Endothelial cell of umbilical vein (primary cell): ENCODE results near the gene ZNF611.
A peak's percentile ranks its signal among the peaks of the same experiment; 100 is the strongest.

ENCODE experiments used
- EZH2 ChIP-seq: IDR thresholded peaks from 2 replicates; pipeline ENCODE4 v1.6.1; 2012; ENCODE audit warnings: borderline replicate concordance, low read depth, mild to moderate bottlenecking, moderate library complexity, low read length, inconsistent platforms; ENCODE audit not compliant: severe bottlenecking
- FOS ChIP-seq: IDR thresholded peaks from 2 replicates; pipeline ENCODE4 v1.6.1; 2011; ENCODE audit warnings: mild to moderate bottlenecking, low read length, moderate library complexity, borderline replicate concordance; ENCODE audit not compliant: insufficient read depth
- GATA2 ChIP-seq: IDR thresholded peaks from 2 replicates; pipeline ENCODE4 v1.7.0; 2011; ENCODE audit warnings: low read depth, mild to moderate bottlenecking, moderate library complexity, mixed read lengths, low read length; ENCODE audit not compliant: insufficient read length, insufficient read depth
- JUN ChIP-seq: IDR thresholded peaks from 2 replicates; pipeline ENCODE4 v1.6.1; 2011; ENCODE audit warnings: borderline replicate concordance, low read depth; ENCODE audit not compliant: insufficient read length, insufficient read depth
- MYC ChIP-seq: IDR thresholded peaks from one replicate; pipeline ENCODE4 v1.6.1; 2011; ENCODE audit warnings: mild to moderate bottlenecking, low read depth, low read length
- POLR2A ChIP-seq: IDR thresholded peaks from 2 replicates; pipeline ENCODE4 v1.6.1; 2012; ENCODE audit warnings: low read depth, mild to moderate bottlenecking, control low read depth, low read length
- POLR2AphosphoS5 ChIP-seq: IDR thresholded peaks from 2 replicates; pipeline ENCODE4 v1.6.1; 2012; ENCODE audit warnings: low read depth, mild to moderate bottlenecking, control low read depth, low read length, moderate library complexity; ENCODE audit not compliant: insufficient read depth
- TF ChIP-seq, protein P1 (sequence below), 2 donors: IDR thresholded peaks; 1 replicate in 1 of 2; 2 replicates in 1 of 2; pipeline ENCODE4 v1.5.1; 2011; ENCODE audit warnings: low read length in 2 of 2, mild to moderate bottlenecking in 2 of 2, moderate library complexity in 2 of 2, control low read depth in 1 of 2, inconsistent platforms in 1 of 2, low read depth in 1 of 2; ENCODE audit not compliant: insufficient read depth in 1 of 2; ENCODE audit errors: extremely low read depth in 1 of 2
- TF ChIP-seq, protein P2 (sequence below): IDR thresholded peaks from 2 replicates; pipeline ENCODE4 v1.6.1; 2011; ENCODE audit not compliant: insufficient read depth, insufficient read length

DNA sequence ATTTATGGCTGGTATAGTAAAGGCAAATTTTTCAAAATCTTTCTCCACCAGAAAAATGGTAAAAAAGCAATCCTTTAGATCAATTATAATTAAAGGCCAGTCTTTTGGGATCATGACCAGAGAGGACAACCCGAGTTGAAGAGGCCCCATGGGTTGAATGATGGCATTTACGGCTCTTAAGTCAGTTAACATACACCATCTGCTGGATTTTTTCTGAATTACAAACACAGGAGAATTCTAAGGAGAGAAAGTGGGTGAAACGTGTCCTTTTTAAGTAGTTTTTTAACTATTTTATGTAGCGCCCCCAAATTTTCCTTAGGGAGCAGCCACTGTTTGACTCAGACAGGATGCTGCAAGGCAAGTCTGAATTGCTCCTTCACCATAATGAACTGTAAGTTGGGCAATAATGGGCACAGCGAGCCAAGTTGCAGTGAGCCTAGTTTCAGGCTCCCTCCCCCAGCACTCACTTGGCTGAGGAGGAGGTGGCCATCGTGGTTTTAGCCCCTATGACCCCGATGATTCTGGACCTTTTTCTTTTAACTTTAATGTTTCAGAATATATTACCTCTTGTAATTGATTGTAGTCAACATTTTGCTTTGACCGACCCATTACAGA is 13.6 kb upstream of the ZNF611 start:
- TF ChIP-seq MYC (no peak), POLR2AphosphoS5 (no peak), EZH2 (no peak), POLR2A (no peak), JUN (no peak), FOS (no peak), GATA2 (no peak)
- TF ChIP-seq, protein P1, sequence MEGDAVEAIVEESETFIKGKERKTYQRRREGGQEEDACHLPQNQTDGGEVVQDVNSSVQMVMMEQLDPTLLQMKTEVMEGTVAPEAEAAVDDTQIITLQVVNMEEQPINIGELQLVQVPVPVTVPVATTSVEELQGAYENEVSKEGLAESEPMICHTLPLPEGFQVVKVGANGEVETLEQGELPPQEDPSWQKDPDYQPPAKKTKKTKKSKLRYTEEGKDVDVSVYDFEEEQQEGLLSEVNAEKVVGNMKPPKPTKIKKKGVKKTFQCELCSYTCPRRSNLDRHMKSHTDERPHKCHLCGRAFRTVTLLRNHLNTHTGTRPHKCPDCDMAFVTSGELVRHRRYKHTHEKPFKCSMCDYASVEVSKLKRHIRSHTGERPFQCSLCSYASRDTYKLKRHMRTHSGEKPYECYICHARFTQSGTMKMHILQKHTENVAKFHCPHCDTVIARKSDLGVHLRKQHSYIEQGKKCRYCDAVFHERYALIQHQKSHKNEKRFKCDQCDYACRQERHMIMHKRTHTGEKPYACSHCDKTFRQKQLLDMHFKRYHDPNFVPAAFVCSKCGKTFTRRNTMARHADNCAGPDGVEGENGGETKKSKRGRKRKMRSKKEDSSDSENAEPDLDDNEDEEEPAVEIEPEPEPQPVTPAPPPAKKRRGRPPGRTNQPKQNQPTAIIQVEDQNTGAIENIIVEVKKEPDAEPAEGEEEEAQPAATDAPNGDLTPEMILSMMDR (IDR thresholded peaks at IDR 0.05; ENCODE audit: extremely low read depth in 1 of 2, insufficient read depth in 1 of 2, low read depth in 1 of 2, low read length in 2 of 2), result peak; percentile 3 to 32
- TF ChIP-seq, protein P2, sequence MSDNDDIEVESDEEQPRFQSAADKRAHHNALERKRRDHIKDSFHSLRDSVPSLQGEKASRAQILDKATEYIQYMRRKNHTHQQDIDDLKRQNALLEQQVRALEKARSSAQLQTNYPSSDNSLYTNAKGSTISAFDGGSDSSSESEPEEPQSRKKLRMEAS, result no peak
